ENCODE measurements around the gene CAMTA1. TPM values are rescaled to one million over a fixed set of nuclear protein-coding genes. Genes with fewer than 3 reads are reported as not detected.

CAMTA1 gene
- polyA plus RNA-seq, 3 donors, result 82.3 to 84.7 (median 83.6) TPM

DNA sequence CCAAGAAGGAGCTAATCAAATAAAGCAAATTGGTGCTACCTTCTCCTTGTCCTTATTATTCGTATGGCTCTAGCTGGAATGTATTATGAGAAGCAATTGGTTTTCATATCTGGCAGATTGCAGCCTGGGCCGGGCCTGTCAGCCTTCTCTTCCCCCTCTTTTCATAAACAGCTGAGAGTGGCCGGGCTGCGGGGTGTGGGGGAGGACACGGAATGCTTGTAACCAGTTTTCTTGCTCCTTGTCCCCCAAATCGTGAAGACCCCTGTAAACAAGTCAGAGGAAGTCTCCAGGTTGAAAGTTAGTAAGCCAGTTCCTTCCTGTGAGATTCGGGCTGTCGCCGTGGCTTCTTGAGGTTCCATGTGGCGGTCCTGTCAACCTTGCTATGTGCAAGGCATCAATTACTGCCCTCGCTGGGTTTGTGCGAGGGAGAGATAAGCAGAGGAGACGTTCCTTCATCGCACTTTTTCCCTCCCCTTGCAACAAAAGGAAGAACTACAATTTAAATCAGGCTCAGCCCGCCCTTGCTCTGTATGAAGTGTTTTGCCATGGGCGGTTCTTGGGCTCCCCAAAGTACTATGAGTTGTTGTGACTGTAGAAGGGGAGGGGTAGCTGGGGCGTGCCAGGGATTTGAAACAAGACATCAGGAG lies 450.7 kb downstream of the CAMTA1 start:
- no peak for DNase-seq (ENCODE audit: low read depth in 3 of 3, low spot score in 2 of 3)

DNA sequence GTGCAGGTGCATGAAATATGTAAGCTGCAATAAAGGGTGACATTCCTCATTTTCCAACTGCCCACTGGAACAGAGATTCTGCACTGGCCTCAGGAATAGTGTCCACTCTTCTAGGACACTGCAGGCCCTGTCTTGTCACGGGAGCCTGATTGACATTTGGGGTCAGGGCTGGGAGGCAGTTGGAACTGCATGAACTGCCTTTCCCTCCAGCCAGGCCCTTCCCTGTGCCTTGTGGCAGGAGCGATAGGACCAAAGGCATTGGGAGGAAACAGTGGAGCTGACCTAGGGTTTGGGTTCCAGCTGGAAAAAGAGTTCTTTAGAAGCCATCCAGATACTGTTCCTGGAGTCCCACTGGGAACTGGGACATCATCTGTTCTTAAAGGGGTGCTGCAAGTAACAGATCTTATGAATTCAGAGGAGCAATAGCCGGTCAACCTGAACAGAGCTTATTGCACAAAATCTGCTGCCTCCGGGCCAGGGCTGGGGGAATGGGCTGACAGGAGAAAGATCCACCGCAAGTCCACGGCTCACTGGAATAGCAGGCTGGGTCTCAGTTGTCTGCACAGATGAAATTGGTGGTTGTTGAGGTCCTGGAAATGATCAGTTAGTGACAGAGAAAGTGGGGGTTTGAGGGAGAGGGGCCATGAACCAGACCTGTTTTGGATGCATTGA lies 451.7 kb downstream of the CAMTA1 start:
- DNase-seq (ENCODE audit: low read depth in 3 of 3, low spot score in 2 of 3), result no peak

DNA sequence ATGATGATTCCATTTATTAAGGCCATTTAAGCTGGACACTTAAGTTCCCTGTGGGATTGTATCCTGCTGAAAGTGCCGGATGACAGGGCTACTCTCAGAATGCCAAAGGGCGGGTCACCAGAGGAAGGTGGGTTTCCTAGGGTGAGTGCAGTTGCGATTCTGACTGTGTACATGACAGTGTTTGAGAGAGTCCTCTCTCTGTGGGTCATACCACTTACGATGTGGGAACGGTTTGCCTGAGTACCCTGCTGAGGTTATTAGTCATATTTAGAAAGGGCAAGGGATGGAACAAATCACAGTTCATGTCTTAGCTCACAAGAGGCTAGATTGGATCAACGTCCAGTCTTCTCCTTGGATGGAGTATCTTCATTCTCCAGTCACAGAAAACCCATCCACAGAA lies 461.9 kb downstream of the CAMTA1 start:
- no peak for DNase-seq (ENCODE audit: low read depth in 3 of 3, low spot score in 2 of 3)

DNA sequence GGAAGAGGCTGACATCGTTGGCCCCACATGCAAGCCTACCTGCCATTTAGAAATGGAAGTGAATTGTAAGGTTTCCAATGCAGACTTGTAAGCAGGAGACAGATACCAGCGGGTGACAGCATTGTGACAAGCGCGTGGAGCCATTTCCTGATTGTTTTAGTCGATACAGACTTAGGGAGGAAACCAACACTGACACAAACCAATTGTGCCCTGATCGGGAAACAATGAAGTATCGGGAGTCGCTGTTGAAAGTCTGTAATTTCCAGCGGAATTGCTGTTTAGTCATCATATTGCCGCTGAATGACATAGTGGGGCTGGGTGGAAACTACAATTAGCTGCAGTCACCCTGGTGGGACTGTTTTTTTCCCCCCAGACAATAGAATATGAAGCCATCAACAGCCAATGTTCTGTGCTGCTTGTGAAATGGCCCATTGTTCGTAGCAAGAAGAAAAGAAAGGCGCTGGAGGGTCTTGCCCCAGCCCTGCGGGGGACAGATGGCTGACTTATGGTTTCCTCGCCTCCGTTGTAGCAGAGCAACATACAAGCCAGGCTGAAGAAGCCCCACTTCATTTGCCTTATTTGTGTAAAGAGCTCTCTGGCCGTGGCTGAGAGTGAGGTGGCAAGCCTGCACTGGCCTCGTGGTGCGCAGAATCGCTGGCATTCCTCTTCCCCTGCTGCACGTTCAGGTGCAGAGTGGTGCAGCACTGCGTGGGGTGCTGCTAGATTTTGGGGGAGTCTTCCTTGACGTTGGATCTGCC lies 462.7 kb downstream of the CAMTA1 start:
- DNase-seq (ENCODE audit: low read depth in 3 of 3, low spot score in 2 of 3), result no peak

DNA sequence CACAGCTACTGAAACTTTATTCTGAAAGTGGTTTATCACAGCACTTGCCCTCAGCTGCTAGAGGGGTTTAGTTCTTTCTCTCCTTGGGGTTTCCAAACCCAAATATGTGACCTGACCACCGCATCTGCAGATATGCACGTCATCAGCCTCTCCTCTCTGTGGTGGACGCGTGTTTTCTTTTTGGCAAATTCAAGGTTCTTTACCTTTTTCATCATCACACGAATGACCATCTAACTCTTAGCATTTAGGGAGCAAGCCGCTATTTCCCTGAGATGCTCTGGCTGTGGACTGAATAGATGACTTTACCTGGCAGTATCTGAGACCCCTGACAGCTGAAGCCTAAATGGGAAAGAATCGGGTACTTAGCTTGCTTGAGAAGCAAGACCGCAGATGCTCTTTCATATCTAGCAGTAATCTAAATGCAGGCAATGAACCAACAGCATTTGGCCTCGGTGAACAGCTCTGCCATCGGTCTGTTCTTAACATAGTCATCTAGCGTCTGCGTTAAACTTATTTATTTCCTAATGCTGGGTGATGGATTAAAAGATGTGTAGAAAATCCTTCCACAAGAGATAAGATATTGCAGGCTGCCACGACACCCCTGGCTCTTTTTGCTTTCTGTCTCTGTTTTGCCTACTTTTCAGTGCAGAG lies 463.4 kb downstream of the CAMTA1 start:
- DNase-seq (ENCODE audit: low read depth in 3 of 3, low spot score in 2 of 3), result no peak

DNA sequence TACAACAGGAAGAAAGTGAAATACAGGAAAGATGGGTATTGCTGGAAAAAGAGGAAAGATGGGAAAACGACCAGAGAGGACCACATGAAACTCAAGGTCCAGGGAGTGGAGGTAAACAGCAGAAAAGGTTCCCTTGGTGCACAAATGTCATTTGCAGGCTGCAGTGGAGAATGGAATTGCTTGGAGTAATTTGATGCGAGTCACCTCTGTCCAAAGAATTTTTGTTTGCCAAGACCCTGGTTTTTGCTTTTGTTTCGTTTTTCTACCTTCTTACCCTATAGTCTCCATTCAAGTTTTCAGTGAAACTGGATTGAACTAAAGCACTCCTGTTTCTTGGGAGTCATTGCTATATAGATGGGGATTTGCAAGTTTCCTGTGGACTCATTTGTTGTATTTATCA lies 464.3 kb downstream of the CAMTA1 start:
- no peak for DNase-seq (ENCODE audit: low read depth in 3 of 3, low spot score in 2 of 3)

DNA sequence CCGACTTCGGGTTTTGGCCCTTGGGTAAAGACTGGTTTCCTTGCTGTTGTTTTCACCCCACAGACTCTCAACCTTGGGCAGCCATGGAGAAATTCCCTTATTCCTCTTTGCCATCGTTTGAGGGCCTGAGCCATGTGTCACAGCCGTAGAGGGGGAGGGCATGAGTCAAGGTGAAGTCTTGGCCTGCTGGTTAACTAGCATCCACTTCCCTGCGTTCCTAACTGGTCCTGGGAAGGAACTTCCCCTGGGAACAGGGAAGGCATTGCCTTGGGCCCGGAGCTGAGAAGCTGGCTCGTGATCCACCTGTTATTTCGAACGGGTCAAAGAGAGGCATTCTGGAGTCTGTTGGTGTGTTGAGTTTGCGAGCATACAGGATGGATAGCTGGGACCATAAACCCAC lies 464.9 kb downstream of the CAMTA1 start:
- no peak for DNase-seq (ENCODE audit: low read depth in 3 of 3, low spot score in 2 of 3)

DNA sequence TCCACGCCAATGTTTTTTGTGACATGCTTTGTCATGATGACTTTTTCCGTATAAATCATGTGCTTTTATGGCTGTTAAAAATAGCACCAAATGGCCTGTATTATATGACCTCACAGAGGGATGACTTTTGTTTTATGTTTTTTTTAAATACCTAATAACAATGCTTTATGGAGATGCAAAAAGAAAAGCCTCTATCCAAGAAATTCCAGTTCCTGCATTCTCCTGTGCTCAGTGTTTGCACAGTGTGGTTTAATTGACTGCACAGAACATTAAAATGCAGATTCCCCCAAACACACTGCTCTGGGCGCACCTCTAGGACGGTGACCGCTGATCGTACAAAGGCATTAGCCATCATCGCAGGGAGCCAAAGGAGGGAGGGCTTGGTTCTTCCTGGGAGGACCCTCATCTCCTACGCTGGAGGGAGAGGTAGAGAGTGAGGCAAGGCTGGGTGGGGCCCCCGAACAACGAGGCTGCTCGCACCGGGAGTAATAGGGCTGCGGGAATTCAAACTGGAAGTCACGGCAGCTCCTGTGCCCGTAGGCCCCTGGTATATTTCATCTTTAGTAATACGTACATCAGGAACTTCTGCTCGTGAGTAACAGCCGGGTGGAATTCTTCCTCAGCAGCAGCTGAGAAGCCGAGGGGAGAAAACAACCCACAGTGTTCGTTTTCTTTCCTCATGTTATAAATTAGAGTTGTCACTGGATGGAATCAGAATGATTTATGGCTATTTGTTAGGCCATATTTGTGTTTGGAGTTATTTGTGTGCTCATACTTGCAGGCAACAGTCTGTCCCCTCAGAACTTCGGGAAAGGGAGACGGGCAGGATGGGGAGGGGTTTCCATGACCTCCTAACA lies 465.6 kb downstream of the CAMTA1 start:
- no peak for DNase-seq (ENCODE audit: low read depth in 3 of 3, low spot score in 2 of 3)

DNA sequence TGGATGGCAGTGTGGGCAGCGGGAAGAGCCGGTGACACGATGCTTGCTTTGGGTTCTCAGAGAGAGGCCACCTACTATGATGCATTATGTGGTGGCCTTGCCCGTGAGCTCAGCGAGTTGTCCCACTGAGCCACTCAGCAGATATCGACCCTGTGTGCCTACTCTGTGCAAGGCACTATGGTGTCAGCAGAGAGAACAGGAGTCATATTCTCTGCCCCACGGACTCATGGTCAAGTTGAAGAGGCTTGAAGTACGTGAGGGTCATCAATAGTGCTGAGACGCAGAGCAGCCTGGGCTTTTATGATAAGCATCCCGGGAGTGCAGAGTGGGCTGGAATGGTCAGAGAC lies 466.2 kb downstream of the CAMTA1 start:
- DNase-seq (ENCODE audit: low read depth in 3 of 3, low spot score in 2 of 3), result no peak

DNA sequence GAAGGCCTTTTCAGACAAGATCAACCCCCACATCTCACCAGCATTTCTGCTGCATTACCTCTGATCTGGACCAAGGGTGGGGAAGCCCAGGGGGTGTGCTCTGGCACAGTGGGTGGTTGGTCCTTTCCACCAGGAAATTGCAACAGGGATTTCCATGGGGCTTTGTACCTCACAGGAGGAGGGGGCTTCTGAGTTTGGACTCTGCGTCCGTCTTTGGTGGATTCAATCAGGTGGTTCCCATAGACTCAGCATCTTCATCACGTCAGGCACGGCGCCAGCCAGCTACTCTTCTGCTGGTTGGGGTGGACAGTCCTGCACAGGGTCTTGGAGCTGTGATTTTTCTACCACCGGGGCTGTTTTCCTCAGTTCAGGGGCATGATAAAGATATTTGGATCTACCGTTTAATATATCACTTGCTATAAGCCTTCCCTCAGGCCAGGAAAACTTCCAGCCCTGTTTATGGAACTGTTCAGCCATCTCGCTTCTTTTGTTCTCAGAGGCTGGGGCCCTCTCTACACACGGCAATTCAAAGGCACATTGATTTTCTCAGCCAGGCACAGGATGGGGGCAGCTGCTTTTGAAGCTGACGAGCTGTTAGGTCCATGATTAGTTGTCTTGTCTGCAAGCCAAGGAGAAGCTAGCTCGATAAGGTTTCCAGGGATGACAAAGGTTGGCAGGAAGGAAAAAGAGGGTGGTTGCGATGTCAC lies 467.3 kb downstream of the CAMTA1 start:
- no peak for DNase-seq (ENCODE audit: low read depth in 3 of 3, low spot score in 2 of 3)

DNA sequence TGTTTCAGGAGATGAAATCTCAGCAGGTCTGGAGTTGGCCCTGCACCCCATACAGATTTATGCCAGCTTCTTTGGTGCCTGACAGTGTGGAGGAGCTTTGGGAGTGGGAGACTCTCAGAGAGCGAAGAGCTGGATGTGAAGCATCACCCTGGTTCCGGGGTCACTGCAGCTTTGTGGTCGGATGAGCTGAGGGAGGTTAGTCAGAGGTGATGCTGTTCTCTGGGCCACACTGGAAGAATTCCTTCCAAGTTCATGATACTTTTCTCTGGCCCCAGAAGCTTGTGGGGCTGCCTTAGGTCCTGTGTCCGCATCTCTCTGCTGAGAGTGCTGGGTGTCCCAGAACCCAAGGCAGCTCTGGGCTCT lies 467.8 kb downstream of the CAMTA1 start:
- DNase-seq (ENCODE audit: low read depth in 3 of 3, low spot score in 2 of 3), result no peak

DNA sequence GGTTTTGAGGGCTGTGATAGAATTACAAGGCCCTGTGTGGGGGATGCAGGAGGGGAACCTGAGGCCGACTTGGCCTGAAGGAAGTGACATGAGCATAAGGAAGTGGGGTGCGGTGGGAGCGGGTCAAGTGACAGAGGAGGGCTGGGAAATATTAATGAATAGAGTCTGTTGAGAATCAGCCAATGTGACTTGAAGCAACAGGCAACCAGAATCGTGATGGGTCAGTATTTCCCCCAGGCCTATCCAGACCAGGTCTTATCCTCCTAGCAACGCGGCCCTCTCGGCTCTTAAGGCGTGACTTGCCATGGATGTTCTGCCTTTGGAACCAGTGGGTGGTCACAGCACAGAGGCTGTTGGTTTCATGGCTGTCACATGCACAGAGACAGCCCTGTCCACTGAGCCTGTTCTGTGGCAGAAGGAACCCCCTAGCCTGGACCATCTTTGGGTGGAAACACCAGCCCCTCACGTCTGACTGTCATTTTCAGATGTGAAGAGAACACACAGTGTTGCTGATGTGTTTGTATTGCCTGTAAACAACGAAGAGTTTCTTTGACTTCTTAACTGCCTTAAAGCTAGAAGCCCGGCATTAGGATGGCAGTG lies 468.8 kb downstream of the CAMTA1 start:
- no peak for DNase-seq (ENCODE audit: low read depth in 3 of 3, low spot score in 2 of 3)

DNA sequence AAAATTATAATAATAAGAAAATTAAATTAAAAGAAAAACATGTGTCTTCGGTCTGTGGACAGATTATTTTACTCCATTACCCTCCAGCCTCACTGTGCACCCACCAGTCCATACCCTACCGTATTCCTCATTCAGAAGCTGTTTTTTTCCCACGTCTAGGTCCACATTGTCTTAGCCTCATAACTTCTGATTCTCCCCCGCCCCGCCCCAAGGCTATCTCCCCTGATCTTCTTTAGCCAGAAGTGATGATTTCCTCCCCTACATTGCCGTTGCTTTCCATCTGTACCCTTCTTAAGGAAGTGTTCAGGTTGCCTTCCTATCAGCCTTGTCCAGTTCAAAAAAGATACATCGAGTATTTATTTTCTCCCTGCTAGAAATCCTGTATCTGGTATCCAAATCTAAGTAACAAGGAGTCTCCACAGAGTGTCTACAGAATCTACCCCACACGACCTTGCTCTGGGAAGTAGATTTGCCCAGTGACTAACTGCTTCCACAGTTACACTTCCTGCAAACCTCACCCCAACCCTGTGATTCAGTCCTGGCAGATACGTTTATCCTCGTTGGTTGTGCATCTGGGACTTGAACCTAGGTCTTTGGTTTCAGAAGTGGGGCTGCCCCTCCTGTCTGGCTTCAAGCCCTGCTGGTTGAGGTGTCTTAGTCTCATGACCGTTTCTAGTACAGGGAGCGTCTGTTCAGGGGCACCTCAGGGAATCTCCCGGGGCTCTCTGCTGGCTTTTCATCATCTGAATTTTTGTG lies 470.2 kb downstream of the CAMTA1 start:
- no peak for DNase-seq (ENCODE audit: low read depth in 3 of 3, low spot score in 2 of 3)

DNA sequence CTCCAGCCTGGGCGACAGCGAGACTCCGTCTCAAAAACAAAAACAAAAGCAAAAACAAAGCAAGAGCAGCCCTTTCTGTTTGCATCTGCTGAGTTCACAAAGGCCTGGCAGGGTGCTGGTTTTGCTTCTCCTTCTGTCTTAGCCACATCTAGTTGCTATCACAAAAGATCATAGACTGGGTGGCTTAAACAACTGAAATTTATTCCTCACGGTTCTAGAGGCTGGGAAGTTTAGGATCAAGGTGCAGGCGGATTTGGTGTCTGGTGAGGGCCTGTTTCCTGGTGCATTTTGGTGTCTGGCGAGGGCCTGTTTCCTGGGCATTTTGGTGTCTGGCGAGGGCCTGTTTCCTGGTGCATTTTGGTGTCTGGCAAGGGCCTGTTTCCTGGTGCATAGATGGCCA lies 471.3 kb downstream of the CAMTA1 start:
- DNase-seq (ENCODE audit: low read depth in 3 of 3, low spot score in 2 of 3), result no peak

DNA sequence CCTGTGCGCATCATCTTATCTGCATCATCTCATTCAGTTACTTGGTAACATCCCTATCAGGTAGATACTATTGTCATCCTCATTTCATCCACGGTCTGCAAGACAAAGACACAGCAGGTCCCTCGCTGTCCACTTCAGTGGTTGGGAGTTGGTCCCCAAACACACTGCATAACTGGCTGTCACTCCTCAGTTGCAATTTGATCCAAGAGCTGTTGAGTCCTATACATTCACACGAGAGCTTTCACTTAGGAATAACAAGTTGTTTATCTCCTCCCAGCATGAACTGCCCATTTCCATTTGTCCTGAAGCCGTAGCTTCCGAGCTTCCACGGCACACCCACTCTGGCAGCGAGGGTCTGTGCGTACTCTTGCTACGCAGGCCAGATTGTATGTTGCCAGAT lies 472.0 kb downstream of the CAMTA1 start:
- no peak for DNase-seq (ENCODE audit: low read depth in 3 of 3, low spot score in 2 of 3)

DNA sequence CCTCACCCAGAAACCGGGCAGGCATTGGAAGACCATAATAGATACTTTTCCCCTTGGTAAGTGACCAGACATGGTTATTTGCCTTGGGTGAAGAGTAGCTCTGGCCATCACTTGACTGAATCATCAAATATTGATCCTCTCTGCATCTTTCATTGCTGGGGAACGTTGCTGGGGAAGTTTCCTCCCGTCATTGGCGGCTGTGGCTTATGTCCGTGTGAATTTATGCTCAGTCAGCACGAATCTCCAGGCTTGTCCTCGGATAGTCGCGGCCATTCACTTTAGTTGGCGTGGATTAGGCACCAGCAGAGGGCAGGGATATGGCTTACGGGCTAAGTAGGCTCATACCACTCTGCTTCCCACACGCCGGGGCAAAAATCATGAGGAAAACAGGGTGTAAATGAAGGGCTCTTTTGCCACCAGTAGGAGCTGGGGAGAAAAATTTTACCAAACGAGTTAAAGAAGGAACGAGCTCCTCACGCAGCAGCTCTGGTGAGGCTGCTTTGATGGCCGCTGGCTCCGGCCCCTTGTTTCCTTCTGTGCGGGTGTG lies 473.4 kb downstream of the CAMTA1 start:
- no peak for DNase-seq (ENCODE audit: low read depth in 3 of 3, low spot score in 2 of 3)

DNA sequence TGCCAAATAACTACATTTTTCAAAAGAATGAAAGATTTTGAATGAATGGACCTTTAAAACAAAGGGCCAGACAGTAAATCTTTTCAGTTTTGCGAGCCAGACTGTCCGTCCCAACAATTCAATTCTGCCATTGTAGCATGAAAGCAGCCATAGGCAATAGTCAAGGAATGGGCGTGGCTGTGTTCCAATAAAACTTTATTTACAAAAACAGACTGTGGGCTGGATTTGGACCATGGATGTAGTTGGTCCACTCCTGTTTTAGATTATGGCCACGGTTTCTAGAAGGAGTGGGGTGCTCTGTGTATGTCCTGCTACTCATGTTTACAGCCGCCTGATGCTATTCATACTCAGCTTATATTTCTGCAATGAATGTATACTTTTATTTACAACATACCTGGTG lies 474.7 kb downstream of the CAMTA1 start:
- DNase-seq (ENCODE audit: low read depth in 3 of 3, low spot score in 2 of 3), result no peak

DNA sequence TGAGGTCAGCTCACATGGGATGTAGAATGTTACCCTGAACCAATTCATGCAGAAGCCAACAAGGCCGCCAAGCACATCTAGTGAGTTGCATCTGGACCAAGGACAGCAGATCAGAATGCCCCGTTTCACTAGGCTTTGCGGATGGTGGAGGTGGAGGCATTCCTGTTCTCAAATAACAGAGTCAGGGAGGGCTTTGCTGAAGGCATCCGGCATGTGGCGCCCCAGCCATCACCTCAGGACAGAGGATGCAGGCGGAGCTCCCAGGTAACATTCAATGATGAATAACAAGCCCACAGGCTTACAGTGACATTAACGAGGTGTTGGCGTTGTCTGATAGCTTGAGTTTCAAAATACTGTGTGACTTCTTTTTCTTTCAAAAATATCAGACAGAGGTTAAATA lies 476.2 kb downstream of the CAMTA1 start:
- no peak for DNase-seq (ENCODE audit: low read depth in 3 of 3, low spot score in 2 of 3)

DNA sequence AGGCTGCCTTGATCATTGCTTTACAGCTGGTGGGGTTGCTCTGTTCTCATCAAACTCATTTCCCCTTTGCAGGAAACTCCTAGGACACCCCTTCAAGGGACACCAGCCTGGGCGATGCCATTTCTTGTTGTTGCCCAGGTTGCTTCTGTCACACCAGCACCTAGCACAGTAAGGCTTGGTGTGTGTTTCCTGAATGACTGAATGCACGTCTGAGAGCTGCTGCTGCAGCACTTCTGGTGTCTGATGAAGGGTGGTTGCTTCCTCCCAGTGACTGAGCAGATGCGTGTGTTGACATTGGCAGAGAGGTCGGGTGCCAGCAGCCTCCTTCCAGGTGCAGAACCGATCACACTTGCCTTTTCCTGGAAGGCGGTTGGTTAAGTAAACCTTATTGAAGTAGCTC lies 477.4 kb downstream of the CAMTA1 start:
- no peak for DNase-seq (ENCODE audit: low read depth in 3 of 3, low spot score in 2 of 3)
